Right forelimb (tissue), 1 donor: ENCODE measurements around the gene NSD1.

ENCODE experiments used
- DNase-seq: peaks from one replicate; pipeline ENCODE4 v3.0.0-alpha.2; 2018

The NSD1 gene

GRCh38 chr5:177097016-177097985 is 36.3 kb upstream of the NSD1 start:
- DNase-seq: no peak

- no peak for DNase-seq
These were observed 35.5 kb upstream of the NSD1 start for GRCh38 chr5:177098120-177098469.

GRCh38 chr5:177098470-177099141 is 35.0 kb upstream of the NSD1 start:
- DNase-seq: peak; percentile 86

GRCh38 chr5:177099422-177100093 is 34.0 kb upstream of the NSD1 start:
- no peak for DNase-seq

- DNase-seq: peak; percentile 70
These were observed 32.9 kb upstream of the NSD1 start for GRCh38 chr5:177100714-177101121.

GRCh38 chr5:177103523-177104253 is 29.9 kb upstream of the NSD1 start:
- DNase-seq: no peak

GRCh38 chr5:177105691-177106476 is 27.7 kb upstream of the NSD1 start:
- peak; percentile 64 for DNase-seq

GRCh38 chr5:177107159-177107558 is 26.4 kb upstream of the NSD1 start:
- no peak for DNase-seq

- no peak for DNase-seq
These were observed 23.8 kb upstream of the NSD1 start for GRCh38 chr5:177109810-177110209.

- DNase-seq: peak; percentile 76
These were observed 21.7 kb upstream of the NSD1 start for GRCh38 chr5:177111720-177112394.

- no peak for DNase-seq
These were observed 20.9 kb upstream of the NSD1 start for GRCh38 chr5:177112589-177113220.

GRCh38 chr5:177113566-177114424 is 19.8 kb upstream of the NSD1 start:
- DNase-seq: peak; percentile 87

- DNase-seq: peak; percentile 91
These were observed 16.8 kb upstream of the NSD1 start for GRCh38 chr5:177116631-177117373.

GRCh38 chr5:177117441-177118045 is 16.0 kb upstream of the NSD1 start:
- DNase-seq: no peak

- DNase-seq: no peak
These were observed 11.0 kb upstream of the NSD1 start for GRCh38 chr5:177122566-177122965.

- no peak for DNase-seq
These were observed 9.6 kb upstream of the NSD1 start for GRCh38 chr5:177123789-177124485.

GRCh38 chr5:177124486-177124991 is 9.0 kb upstream of the NSD1 start:
- no peak for DNase-seq

GRCh38 chr5:177126771-177127170 is 6.8 kb upstream of the NSD1 start:
- DNase-seq: no peak
